Small intestine (tissue), 7 donors: ENCODE results near the gene STARD3. TPM values are rescaled to one million over a fixed set of nuclear protein-coding genes. Genes with fewer than 3 reads are reported as not detected.

Experiments
- DNase-seq, 2 donors: peaks; one replicate each; pipeline versions ENCODE4 v3.0.0 to v3.0.0-alpha.2; 2013
- FAIRE-seq: peaks from 2 replicates; lab custom pipeline; 2012; peaks lifted over from hg19 to GRCh38; lab: Jason Lieb, UNC
- H3K27ac ChIP-seq, 3 donors: one replicate each; pipeline ENCODE4 v1.5.1; 2013; ENCODE audit warnings: low read length in 2 of 3, mild to moderate bottlenecking in 2 of 3, control low read depth in 1 of 3, inconsistent platforms in 1 of 3, low read depth in 1 of 3, moderate library complexity in 1 of 3
- H3K27me3 ChIP-seq, 3 donors: one replicate each; pipeline ENCODE4 v1.6.1; 2013; ENCODE audit warnings: low read length in 3 of 3, inconsistent platforms in 1 of 3; ENCODE audit not compliant: control insufficient read depth in 3 of 3, insufficient read depth in 3 of 3
- H3K36me3 ChIP-seq, 3 donors: one replicate each; pipeline ENCODE4 v1.6.1; 2013; ENCODE audit warnings: low read length in 3 of 3, inconsistent platforms in 1 of 3, low read depth in 1 of 3, mild to moderate bottlenecking in 1 of 3, moderate library complexity in 1 of 3; ENCODE audit not compliant: control insufficient read depth in 3 of 3, insufficient read depth in 2 of 3
- H3K4me1 ChIP-seq, 3 donors: one replicate each; pipeline ENCODE4 v1.6.1; 2013; ENCODE audit warnings: low read length in 2 of 3, inconsistent platforms in 1 of 3, low read depth in 1 of 3, mild to moderate bottlenecking in 1 of 3, moderate library complexity in 1 of 3; ENCODE audit not compliant: control insufficient read depth in 3 of 3, insufficient read depth in 2 of 3
- H3K4me3 ChIP-seq, 3 donors: one replicate each; pipeline ENCODE4 v1.5.1; 2013; ENCODE audit warnings: low read length in 3 of 3, control low read depth in 1 of 3, inconsistent platforms in 1 of 3, low read depth in 1 of 3, mild to moderate bottlenecking in 1 of 3, moderate library complexity in 1 of 3
- H3K9me3 ChIP-seq, 2 donors: one replicate each; pipeline ENCODE4 v1.6.1; 2013; ENCODE audit warnings: low read depth in 1 of 2, low read length in 1 of 2; ENCODE audit not compliant: control insufficient read depth in 2 of 2, insufficient read depth in 1 of 2
- WGBS, 3 donors: extraction: QIAGEN DNeasy Blood & Tissue Kit; methylation state at CpG; one replicate each; pipeline ENCODE4 v1.1.7; 2013; 5-methylcytosine and 5-hydroxymethylcytosine counted together
- polyA plus RNA-seq, 4 donors: library from polyadenylated mRNA; stranded (reverse) in 3 of 4; unstranded in 1 of 4; fragments of 200-250 nt in 3 of 4; fragments of 120-200 nt in 1 of 4; gene quantifications; one replicate each; pipeline versions ENCODE4 v1.2.1 to v1.2.3, GENCODE V29; 2013
- donor health status: healthy with polysubstance abuse.
- donor health status: control.
- donor health status: control.
- donor health status: Bipolar disorder and iron deficiency.
- donor health status: healthy.

Gene STARD3
- polyA plus RNA-seq, 4 donors: 56.0 to 80.2 (median 67.6) TPM

- H3K4me1 ChIP-seq: peaks cover 5 to 59% (median 10%) of the 10 kb centered on the region in 3 donors
- WGBS, 3 donors: 34 to 45% (median 39%) methylated on average over 2 of the region's 2 CpGs
- no peaks in the 10 kb centered on the region for H3K9me3 ChIP-seq
- no peaks in the 10 kb centered on the region for H3K27me3 ChIP-seq
- FAIRE-seq (no peak), DNase-seq (peak; percentile 60 to 63)
- peak overlapping the region in 1 of 3 donors; percentile 91 for H3K27ac ChIP-seq
- no peak overlapping the region for H3K4me3 ChIP-seq
- peaks cover 0 to 31% (median 0%) of the 10 kb centered on the region in 3 donors for H3K36me3 ChIP-seq
Measured at GRCh38 chr17:39634384-39634871, 2.5 kb upstream of the STARD3 start.

- no peak for DNase-seq
- peak overlapping the region in 1 of 3 donors; percentile 86 for H3K27ac ChIP-seq
- no peaks in the 10 kb centered on the region for H3K9me3 ChIP-seq
- H3K36me3 ChIP-seq: peaks cover 0 to 35% (median 0%) of the 10 kb centered on the region in 3 donors
- H3K4me3 ChIP-seq: no peak overlapping the region
- H3K27me3 ChIP-seq: no peaks in the 10 kb centered on the region
- FAIRE-seq: no peak
- peaks cover 5 to 71% (median 12%) of the 10 kb centered on the region in 3 donors for H3K4me1 ChIP-seq
- WGBS, 3 donors: 81 to 89% (median 86%) methylated on average over 8 of the region's 8 CpGs
Measured at GRCh38 chr17:39635614-39636176, 1.2 kb upstream of the STARD3 start.

DNA sequence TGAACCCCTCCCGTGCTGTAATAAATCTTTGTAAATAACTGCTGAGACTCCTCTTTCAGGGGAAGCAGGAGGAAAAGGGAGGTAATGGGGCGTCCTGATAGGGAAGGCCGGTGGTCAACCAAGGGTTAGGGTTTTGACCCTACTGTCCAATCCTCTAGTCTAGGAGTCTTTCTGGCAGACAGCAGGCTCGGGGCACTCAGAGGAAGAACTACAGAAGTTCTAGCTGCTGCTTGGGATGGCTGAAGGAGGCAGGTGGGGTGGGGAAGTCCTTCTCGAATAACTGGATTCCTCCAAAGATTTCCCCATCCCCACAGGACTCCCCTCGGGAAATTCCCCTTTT is 387 bp upstream of the STARD3 start:
- H3K9me3 ChIP-seq: no peaks in the 10 kb centered on the region
- no peaks in the 10 kb centered on the region for H3K27me3 ChIP-seq
- peak overlapping the region; percentile 77 to 86 (median 80) for H3K27ac ChIP-seq
- DNase-seq (no peak), FAIRE-seq (no peak)
- H3K36me3 ChIP-seq: peaks cover 0 to 41% (median 0%) of the 10 kb centered on the region in 3 donors
- H3K4me3 ChIP-seq: peak overlapping the region in 2 of 3 donors; percentile 81 to 95
- peaks cover 7 to 73% (median 12%) of the 10 kb centered on the region in 3 donors for H3K4me1 ChIP-seq
- WGBS, 3 donors: 14 to 23% (median 16%) methylated on average over 6 of the region's 6 CpGs

- FAIRE-seq: no peak
Measured at GRCh38 chr17:39638317-39638716, 1.4 kb downstream of the STARD3 start.

GRCh38 chr17:39639043-39639442 is 2.1 kb downstream of the STARD3 start:
- Histone ChIP-seq H3K36me3 (peaks cover 0 to 58% (median 0%) of the 10 kb centered on the region in 3 donors), H3K4me1 (peaks cover 7 to 54% (median 14%) of the 10 kb centered on the region in 3 donors), H3K27ac (no peak overlapping the region), H3K4me3 (no peak overlapping the region), H3K9me3 (no peaks in the 10 kb centered on the region), H3K27me3 (no peaks in the 10 kb centered on the region)
- 73 to 78% (median 75%) methylated on average over 2 of the region's 2 CpGs for WGBS, 3 donors
- DNase-seq: no peak
- FAIRE-seq: no peak

More at GRCh38 chr17:39638317-39638716, 1.4 kb downstream of the STARD3 start:
- no peaks in the 10 kb centered on the region for H3K9me3 ChIP-seq
- H3K27me3 ChIP-seq: no peaks in the 10 kb centered on the region
- H3K4me3 ChIP-seq: peak overlapping the region in 1 of 3 donors; percentile 81
- 87 to 91% (median 90%) methylated on average over 7 of the region's 7 CpGs for WGBS, 3 donors
- peaks cover 0 to 56% (median 0%) of the 10 kb centered on the region in 3 donors for H3K36me3 ChIP-seq
- peaks cover 7 to 61% (median 14%) of the 10 kb centered on the region in 3 donors for H3K4me1 ChIP-seq
- no peak overlapping the region for H3K27ac ChIP-seq
- DNase-seq: no peak

- DNase-seq: no peak
- Histone ChIP-seq H3K4me1 (peaks cover 7 to 50% (median 14%) of the 10 kb centered on the region in 3 donors), H3K27me3 (no peaks in the 10 kb centered on the region), H3K4me3 (no peak overlapping the region), H3K36me3 (peaks cover 0 to 58% (median 0%) of the 10 kb centered on the region in 3 donors), H3K27ac (no peak overlapping the region), H3K9me3 (no peaks in the 10 kb centered on the region)
- no peak for FAIRE-seq
- 87 to 91% (median 90%) methylated on average over 11 of the region's 11 CpGs for WGBS, 3 donors
Measured at GRCh38 chr17:39639566-39640458, 2.9 kb downstream of the STARD3 start.

DNA sequence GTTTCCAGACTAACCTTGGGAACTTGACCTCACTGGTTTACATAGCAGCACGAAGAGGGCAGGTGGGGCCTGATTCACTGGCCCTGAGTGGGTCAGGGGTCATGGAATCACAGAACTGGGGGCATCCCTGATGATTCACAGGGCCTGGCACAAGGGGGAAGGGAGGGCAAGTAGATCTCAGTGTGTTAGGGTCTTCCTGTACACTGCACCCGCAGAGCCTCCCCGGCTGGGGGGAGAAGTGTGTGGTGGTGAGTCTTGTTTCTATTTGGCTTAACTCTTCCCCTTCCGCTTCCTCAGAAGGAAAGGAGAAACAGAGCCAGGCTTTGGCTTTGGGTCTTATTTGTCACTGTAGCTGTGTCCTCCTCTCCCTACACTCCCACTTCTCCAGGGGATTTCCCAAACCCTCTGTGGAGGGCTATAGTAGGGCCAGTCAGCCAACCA is 3.7 kb downstream of the STARD3 start:
- 40 to 76% (median 54%) methylated on average over 4 of the region's 4 CpGs for WGBS, 3 donors
- Histone ChIP-seq H3K4me3 (no peak overlapping the region), H3K9me3 (no peaks in the 10 kb centered on the region), H3K27ac (no peak overlapping the region), H3K27me3 (no peaks in the 10 kb centered on the region), H3K36me3 (peaks cover 0 to 60% (median 0%) of the 10 kb centered on the region in 3 donors), H3K4me1 (peaks cover 7 to 51% (median 14%) of the 10 kb centered on the region in 3 donors)
- no peak for FAIRE-seq
- no peak for DNase-seq

DNA sequence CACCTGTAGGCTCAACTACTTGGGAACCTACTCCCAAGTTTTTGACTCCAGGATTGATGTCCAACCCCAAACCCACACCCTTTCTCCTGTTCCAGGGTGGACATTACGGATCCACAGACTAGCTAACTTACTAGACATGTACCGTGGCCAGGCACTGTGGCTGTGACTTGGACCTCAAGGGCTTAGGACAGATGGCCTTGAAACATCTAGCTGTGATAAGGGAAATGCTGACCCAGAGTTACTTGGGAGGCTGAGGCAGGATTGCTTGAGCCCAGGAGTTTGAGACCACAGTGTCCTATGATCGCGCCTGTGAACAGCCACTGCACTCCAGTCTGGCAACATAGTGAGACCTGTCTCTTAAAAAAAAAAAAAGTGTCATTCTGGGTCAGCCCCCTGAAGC is 4.2 kb downstream of the STARD3 start:
- FAIRE-seq (no peak), DNase-seq (no peak)
- Histone ChIP-seq H3K27me3 (no peaks in the 10 kb centered on the region), H3K9me3 (no peaks in the 10 kb centered on the region), H3K27ac (no peak overlapping the region), H3K36me3 (peaks cover 0 to 58% (median 0%) of the 10 kb centered on the region in 3 donors), H3K4me3 (no peak overlapping the region), H3K4me1 (peaks cover 7 to 50% (median 14%) of the 10 kb centered on the region in 3 donors)
- WGBS, 3 donors: 89 to 96% (median 93%) methylated on average over 4 of the region's 4 CpGs
